Gastroesophageal sphincter (tissue), 4 donors: ENCODE data around the gene LTBR. TPM values are rescaled to one million over a fixed set of nuclear protein-coding genes. Genes with fewer than 3 reads are reported as not detected.

ENCODE experiments used
- ATAC-seq: fragments of 150-250 bp; one replicate; pipeline ENCODE4 v1.9.1; 2016; ENCODE audit warnings: mild to moderate bottlenecking, moderate library complexity
- H3K27ac ChIP-seq, 4 donors: fragments of 200-600 bp; sonication (generic) in 3 of 4; 1 replicate in 3 of 4; 2 replicates in 1 of 4; pipeline ENCODE4 v1.5.1; 2016 to 2019
- H3K27me3 ChIP-seq: fragments of 200-600 bp; sonication (generic); one replicate; pipeline ENCODE4 v1.5.1; 2019
- H3K36me3 ChIP-seq, 2 donors: fragments of 200-600 bp; sonication (generic); one replicate each; pipeline ENCODE4 v1.5.1; 2019; ENCODE audit warnings: control low read depth in 1 of 2
- H3K4me1 ChIP-seq, 3 donors: fragments of 200-600 bp; sonication (generic); 1 replicate in 2 of 3; 2 replicates in 1 of 3; pipeline ENCODE4 v1.5.1; 2016 to 2019; ENCODE audit warnings: control low read depth in 2 of 3
- H3K4me3 ChIP-seq, 2 donors: fragments of 200-600 bp; sonication (generic); one replicate each; pipeline ENCODE4 v1.5.1; 2019; ENCODE audit warnings: mild to moderate bottlenecking in 1 of 2, moderate library complexity in 1 of 2
- H3K9me3 ChIP-seq, 3 donors: fragments of 200-600 bp; sonication (generic); one replicate each; pipeline ENCODE4 v1.5.1; 2017 to 2019; ENCODE audit warnings: control low read depth in 2 of 3
- CTCF ChIP-seq, 4 experiments: fragments of 200-600 bp in 2 of 4; fragments of 450-650 bp in 2 of 4; sonication (generic) in 1 of 4; IDR thresholded peaks; one replicate each; pipeline ENCODE4 v1.5.1; 2017 to 2019; ENCODE audit warnings: antibody characterized with exemption in 4 of 4, mild to moderate bottlenecking in 2 of 4, moderate library complexity in 2 of 4
- EP300 ChIP-seq: sonication (generic); formaldehyde crosslinking; IDR thresholded peaks from one replicate; pipeline ENCODE4 v1.6.1; 2017; ENCODE audit warnings: antibody characterized with exemption, mild to moderate bottlenecking
- POLR2A ChIP-seq, 2 donors: fragments of 450-650 bp; IDR thresholded peaks; one replicate each; pipeline ENCODE4 v1.6.1; 2017; ENCODE audit warnings: antibody characterized with exemption in 2 of 2, mild to moderate bottlenecking in 2 of 2, moderate library complexity in 1 of 2
- POLR2AphosphoS5 ChIP-seq: sonication (generic); formaldehyde crosslinking; IDR thresholded peaks from one replicate; pipeline ENCODE4 v1.6.1; 2017; ENCODE audit warnings: antibody characterized with exemption
- WGBS, 2 donors: methylation state at CpG; one replicate each; pipeline ENCODE4 v1.1.5; 2018; ENCODE audit warnings: low coverage in 1 of 2; 5-methylcytosine and 5-hydroxymethylcytosine counted together
- total RNA-seq, 4 donors: library from RNA; depleted of rRNA; stranded (reverse); fragments of >200 nt; gene quantifications; one replicate each; pipeline ENCODE4 v1.1.0, GENCODE V29; 2016

The LTBR gene
- total RNA-seq, 4 donors from 2014 or later: 86.5 to 139 (median 119) TPM

- WGBS, 2 donors: 80 to 87% methylated on average over 5 to 6 of the region's 19 CpGs
- peak overlapping the region; percentile 14 to 81 (median 76) for H3K27ac ChIP-seq
- H3K4me3 ChIP-seq: no peak overlapping the region
- H3K36me3 ChIP-seq: no peaks in the 10 kb centered on the region
- H3K4me1 ChIP-seq: peaks cover under 1 to 64% (median 19%) of the 10 kb centered on the region in 3 donors
- peak; percentile 82 for ATAC-seq
- no peaks in the 10 kb centered on the region for H3K9me3 ChIP-seq
- TF ChIP-seq EP300 (no peak), POLR2AphosphoS5 (peak; percentile 66), POLR2A (IDR thresholded peaks at IDR 0.05) (peak; percentile 10 to 15)
- no peaks in the 10 kb centered on the region for H3K27me3 ChIP-seq
Observed at GRCh38 chr12:6347367-6348338, 36.3 kb upstream of the LTBR start.

- H3K4me1 ChIP-seq: peaks cover 0 to 33% (median 12%) of the 10 kb centered on the region in 3 donors
- no peak overlapping the region for H3K27ac ChIP-seq
- no peaks in the 10 kb centered on the region for H3K9me3 ChIP-seq
- H3K4me3 ChIP-seq: no peak overlapping the region
- WGBS, 2 donors: 84 to 87% methylated on average over 3 to 5 of the region's 5 CpGs
- no peak for TF ChIP-seq CTCF (IDR thresholded peaks at IDR 0.05)
- no peak for TF ChIP-seq POLR2A (IDR thresholded peaks at IDR 0.05)
- TF ChIP-seq POLR2AphosphoS5: no peak
- TF ChIP-seq EP300: no peak
- H3K27me3 ChIP-seq: no peaks in the 10 kb centered on the region
- no peaks in the 10 kb centered on the region for H3K36me3 ChIP-seq
- no peak for ATAC-seq
Observed at GRCh38 chr12:6351622-6352021, 32.3 kb upstream of the LTBR start.

DNA sequence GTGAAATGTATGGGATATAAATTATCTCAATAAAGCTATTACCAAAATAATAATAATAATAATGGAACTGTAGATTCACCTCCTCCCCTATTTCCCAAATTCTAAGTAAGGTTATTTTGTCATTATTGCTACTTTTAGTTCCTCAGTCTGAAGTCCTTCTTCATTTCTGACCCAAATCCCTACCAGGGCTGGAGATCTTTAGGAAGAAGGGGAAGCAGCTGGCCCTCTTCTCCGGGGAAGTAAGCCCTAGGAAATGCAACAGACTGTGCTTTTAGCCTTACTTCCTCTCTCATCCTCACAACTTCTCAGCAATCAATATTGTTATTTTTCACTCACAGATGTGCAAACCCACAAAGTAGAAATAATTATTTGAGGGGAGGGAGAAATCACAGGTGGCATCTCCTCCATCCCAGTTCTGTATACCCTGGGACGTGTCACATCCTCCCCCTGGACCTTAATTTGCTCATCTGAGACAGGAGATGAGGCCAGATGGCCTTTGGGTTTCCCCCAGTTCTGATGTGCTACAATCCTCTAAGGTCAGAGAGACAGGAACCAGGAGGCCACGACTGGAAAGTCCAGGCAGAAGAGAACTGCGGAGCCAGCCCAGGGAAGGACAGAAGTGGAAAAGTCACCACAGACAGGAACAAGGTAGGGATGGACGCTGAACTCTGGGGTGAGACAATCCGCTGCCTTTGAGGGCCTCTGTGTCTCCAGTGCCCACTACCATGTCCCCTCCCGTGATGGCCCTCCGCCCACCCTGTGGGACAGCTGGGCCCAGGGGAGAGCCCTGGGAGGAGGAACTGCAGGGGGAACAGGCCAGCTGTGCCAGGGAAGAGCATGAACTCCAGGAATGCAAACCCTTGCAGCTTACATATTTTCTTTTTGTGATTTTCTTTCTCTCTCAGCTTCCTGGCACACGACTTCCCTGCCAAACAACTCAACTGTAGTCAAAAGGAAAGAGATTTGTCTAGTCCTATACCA is 31.5 kb upstream of the LTBR start:
- Histone ChIP-seq H3K9me3 (no peaks in the 10 kb centered on the region), H3K36me3 (no peaks in the 10 kb centered on the region), H3K4me3 (no peak overlapping the region), H3K27ac (peak overlapping the region in 3 of 4 donors; percentile 54 to 77 (median 65)), H3K27me3 (no peaks in the 10 kb centered on the region), H3K4me1 (peaks cover 0 to 25% (median 12%) of the 10 kb centered on the region in 3 donors)
- WGBS, 2 donors: 39 to 51% methylated on average over 8 to 9 of the region's 9 CpGs
- peak; percentile 25 for ATAC-seq
- no peak for TF ChIP-seq POLR2AphosphoS5
- no peak for TF ChIP-seq POLR2A (IDR thresholded peaks at IDR 0.05)
- no peak for TF ChIP-seq EP300
- TF ChIP-seq CTCF (IDR thresholded peaks at IDR 0.05): no peak

GRCh38 chr12:6354495-6355393 is 29.2 kb upstream of the LTBR start:
- Histone ChIP-seq H3K27me3 (no peaks in the 10 kb centered on the region), H3K9me3 (no peaks in the 10 kb centered on the region), H3K4me1 (peaks cover 0 to 13% (median 8%) of the 10 kb centered on the region in 3 donors), H3K4me3 (no peak overlapping the region), H3K27ac (no peak overlapping the region), H3K36me3 (no peaks in the 10 kb centered on the region)
- ATAC-seq: no peak
- WGBS, 2 donors: 91 to 92% methylated on average over 4 to 5 of the region's 10 CpGs
- TF ChIP-seq EP300 (no peak), CTCF (IDR thresholded peaks at IDR 0.05) (no peak), POLR2A (IDR thresholded peaks at IDR 0.05) (no peak), POLR2AphosphoS5 (no peak)
